ENCODE measurements around the gene CPZ. TPM values are rescaled to one million over a fixed set of nuclear protein-coding genes. Genes with fewer than 3 reads are reported as not detected.

Gene CPZ
- total RNA-seq, 1 donor from 2014 or later = 3.5 TPM

GRCh38 chr4:8599091-8599460 lies 6.5 kb downstream of the CPZ start:
- intact Hi-C loops (cut with DNase I) = no loop called here
- H3K27me3 ChIP-seq = no peaks in the 10 kb centered on the region
- no peaks in the 10 kb centered on the region for H3K36me3 ChIP-seq
- DNase-seq (ENCODE audit: low spot score in 2 of 2) = no peak
- no peaks in the 10 kb centered on the region for H3K9me3 ChIP-seq
- no peak for TF ChIP-seq CTCF (IDR thresholded peaks at IDR 0.05)
- H3K27ac ChIP-seq = no peak overlapping the region
- no peak overlapping the region for H3K4me3 ChIP-seq
- no peaks in the 10 kb centered on the region for H3K4me1 ChIP-seq

- Histone ChIP-seq H3K9me3 (no peaks in the 10 kb centered on the region), H3K4me3 (no peak overlapping the region), H3K27ac (no peak overlapping the region), H3K36me3 (no peaks in the 10 kb centered on the region), H3K27me3 (no peaks in the 10 kb centered on the region), H3K4me1 (no peaks in the 10 kb centered on the region)
- intact Hi-C loops (cut with DNase I) = loop anchor here (10.0 kb wide), 1 partner anchor 315 kb away; no protein-coding TSS in a partner anchor
- no peak for TF ChIP-seq CTCF (IDR thresholded peaks at IDR 0.05)
- DNase-seq (ENCODE audit: low spot score in 2 of 2) = no peak
These were observed 7.1 kb downstream of the CPZ start for GRCh38 chr4:8599657-8600056.

DNA sequence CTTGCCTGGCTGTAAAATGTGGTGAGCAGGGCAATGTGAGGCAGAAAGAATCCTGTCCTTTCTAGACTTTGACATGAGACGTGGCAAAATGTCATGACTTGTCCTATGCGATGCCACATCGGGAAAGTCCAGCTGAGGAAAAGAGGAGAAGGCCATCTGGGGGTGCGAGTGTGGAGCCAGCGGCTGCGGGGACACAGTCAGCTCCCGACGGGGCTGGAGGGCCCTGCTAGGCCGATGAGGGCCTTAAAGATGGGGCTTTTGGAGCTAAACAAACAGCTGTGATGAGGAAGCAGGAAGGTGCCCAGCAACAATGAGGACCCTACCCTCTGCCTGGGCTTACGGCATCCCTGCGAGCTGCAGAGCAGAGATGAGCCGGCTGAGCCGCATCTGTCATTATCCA lies 7.7 kb downstream of the CPZ start:
- Histone ChIP-seq H3K4me3 (no peak overlapping the region), H3K4me1 (no peaks in the 10 kb centered on the region), H3K9me3 (no peaks in the 10 kb centered on the region), H3K36me3 (no peaks in the 10 kb centered on the region), H3K27ac (no peak overlapping the region), H3K27me3 (no peaks in the 10 kb centered on the region)
- DNase-seq (ENCODE audit: low spot score in 2 of 2) = no peak
- TF ChIP-seq CTCF (IDR thresholded peaks at IDR 0.05) = no peak
- intact Hi-C loops (cut with DNase I) = loop anchor here (10.0 kb wide), 1 partner anchor 315 kb away; no protein-coding TSS in a partner anchor

- TF ChIP-seq CTCF (IDR thresholded peaks at IDR 0.05) = no peak
- no peaks in the 10 kb centered on the region for H3K4me1 ChIP-seq
- H3K36me3 ChIP-seq = no peaks in the 10 kb centered on the region
- H3K9me3 ChIP-seq = no peaks in the 10 kb centered on the region
- intact Hi-C loops (cut with DNase I) = loop anchor here (10.0 kb wide), 1 partner anchor 314 kb away; no protein-coding TSS in a partner anchor
- H3K27ac ChIP-seq = no peak overlapping the region
- H3K4me3 ChIP-seq = no peak overlapping the region
- H3K27me3 ChIP-seq = no peaks in the 10 kb centered on the region
- DNase-seq (ENCODE audit: low spot score in 2 of 2) = no peak
These were observed 8.1 kb downstream of the CPZ start for GRCh38 chr4:8600686-8601085.

DNA sequence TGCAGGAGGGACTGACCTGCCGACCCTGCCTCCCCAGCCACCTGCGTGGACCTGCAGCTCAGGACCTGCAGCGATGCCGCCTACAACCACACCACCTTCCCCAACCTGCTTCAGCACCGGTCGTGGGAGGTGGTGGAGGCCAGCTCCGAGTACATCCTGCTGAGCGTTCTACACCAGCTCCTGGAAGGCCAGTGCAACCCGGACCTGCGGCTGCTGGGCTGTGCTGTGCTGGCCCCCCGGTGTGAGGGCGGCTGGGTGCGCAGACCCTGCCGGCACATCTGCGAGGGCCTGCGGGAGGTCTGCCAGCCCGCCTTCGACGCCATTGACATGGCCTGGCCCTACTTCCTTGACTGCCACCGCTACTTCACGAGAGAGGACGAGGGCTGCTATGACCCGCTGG lies 8.5 kb downstream of the CPZ start:
- Histone ChIP-seq H3K36me3 (no peaks in the 10 kb centered on the region), H3K4me3 (no peak overlapping the region), H3K27ac (no peak overlapping the region), H3K27me3 (no peaks in the 10 kb centered on the region), H3K4me1 (no peaks in the 10 kb centered on the region), H3K9me3 (no peaks in the 10 kb centered on the region)
- no peak for DNase-seq (ENCODE audit: low spot score in 2 of 2)
- TF ChIP-seq CTCF (IDR thresholded peaks at IDR 0.05) = no peak
- intact Hi-C loops (cut with DNase I) = loop anchor here (10.0 kb wide), 1 partner anchor 314 kb away; no protein-coding TSS in a partner anchor

- no peak overlapping the region for H3K4me3 ChIP-seq
- H3K27ac ChIP-seq = no peak overlapping the region
- no peaks in the 10 kb centered on the region for H3K27me3 ChIP-seq
- intact Hi-C loops (cut with DNase I) = loop anchor here (10.0 kb wide), 1 partner anchor 313 kb away; no protein-coding TSS in a partner anchor
- no peaks in the 10 kb centered on the region for H3K36me3 ChIP-seq
- DNase-seq (ENCODE audit: low spot score in 2 of 2) = no peak
- H3K9me3 ChIP-seq = no peaks in the 10 kb centered on the region
- no peak for TF ChIP-seq CTCF (IDR thresholded peaks at IDR 0.05)
- no peaks in the 10 kb centered on the region for H3K4me1 ChIP-seq
These were observed 9.0 kb downstream of the CPZ start for GRCh38 chr4:8601556-8601955.

Data from ascending aorta (tissue), 2 donors.